NCI-H146 (cell line): ENCODE measurements around the gene DCAF15.
"Not testable (repeated sequence)": the region's sequence is repeated elsewhere in the genome, so short reads cannot be mapped to it uniquely, and the experiment has no call there.

ENCODE experiments used
- DNase-seq: peaks from one replicate; lab custom pipeline; 2025; lab: John Stamatoyannopoulos, UW

The DCAF15 gene

DNA sequence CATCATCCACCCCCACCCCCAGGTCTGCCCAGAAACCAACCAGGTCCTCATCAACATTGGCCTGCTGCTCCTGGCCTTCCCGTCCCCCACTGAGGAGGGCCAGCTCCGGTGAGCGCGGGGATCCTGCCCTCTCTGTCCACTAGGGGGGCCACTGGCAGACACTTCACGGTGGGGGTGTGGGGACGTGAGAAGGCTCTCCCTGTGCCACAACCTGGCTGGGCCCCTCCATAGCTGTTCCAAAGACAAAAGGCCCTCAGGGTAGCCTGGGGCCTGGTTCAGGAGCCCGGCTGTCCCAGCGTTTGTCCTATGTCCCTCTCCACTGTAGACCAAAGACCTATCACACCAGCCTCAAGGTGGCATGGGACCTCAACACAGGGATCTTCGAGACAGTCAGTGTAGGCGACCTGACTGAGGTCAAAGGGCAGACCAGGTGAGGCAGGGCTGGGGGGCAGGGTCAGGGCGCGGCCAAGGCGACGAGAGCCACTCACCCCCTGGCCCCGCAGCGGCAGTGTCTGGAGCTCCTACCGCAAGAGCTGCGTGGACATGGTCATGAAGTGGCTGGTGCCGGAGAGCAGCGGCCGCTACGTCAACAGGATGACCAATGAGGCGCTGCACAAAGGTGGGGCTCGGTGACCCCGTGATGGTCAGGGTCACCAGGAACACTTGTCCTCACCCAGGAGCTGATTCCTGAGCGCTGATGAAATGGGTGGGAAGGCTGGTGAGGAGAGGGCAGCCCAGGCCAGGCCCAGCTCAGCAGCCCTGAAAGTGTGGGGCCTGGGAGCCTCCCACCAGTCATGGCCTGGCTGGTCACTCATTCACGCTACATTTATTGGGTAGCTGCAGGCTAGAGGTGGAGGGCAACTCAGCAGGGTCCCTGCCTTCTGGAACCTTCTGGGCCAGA, 7.9 kb downstream of the DCAF15 start:
- DNase-seq = no peak

DNA sequence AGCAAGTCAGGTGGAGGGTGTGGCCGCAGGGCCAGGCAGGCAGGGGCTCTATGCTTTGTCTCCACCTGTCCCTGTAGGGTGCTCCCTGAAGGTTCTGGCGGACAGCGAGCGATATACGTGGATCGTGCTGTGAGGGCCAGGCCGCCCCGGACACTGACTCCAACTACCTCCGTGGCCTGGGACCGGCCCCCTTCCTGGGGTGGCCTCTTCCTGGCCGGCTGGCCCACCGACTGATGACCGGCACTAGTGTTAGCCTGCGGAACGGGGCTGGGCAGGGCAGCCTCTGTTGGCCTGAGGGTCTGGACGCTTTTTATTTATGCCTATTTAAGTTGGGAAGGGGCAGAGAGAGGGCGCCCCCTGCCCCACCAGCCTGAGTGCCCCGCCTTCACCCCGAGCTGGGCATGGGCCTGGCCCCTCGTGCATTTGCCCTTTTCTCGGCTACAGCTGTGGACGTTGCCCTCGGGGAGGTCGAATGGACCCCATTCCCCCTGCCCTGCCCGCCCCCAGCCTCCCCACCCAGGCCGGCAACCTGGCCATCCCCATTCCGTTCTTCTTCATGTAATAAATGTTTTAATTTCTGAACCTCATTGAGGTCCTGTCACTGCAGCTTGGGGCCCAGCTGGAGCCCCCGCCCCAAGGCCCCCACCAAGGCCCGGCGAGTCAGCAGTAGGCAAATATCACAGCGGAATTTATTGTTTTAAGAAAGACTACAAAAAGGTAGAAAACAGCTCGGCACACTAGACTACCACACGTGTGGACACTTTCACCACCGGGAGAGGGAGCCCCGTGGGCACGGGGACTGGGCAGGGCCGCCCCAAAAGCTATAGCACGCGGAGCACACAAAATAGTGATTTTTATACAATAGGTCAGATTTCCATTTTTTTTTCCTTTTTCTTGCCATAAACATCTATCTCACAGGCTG, 8.8 kb downstream of the DCAF15 start:
- no peak for DNase-seq

DNA sequence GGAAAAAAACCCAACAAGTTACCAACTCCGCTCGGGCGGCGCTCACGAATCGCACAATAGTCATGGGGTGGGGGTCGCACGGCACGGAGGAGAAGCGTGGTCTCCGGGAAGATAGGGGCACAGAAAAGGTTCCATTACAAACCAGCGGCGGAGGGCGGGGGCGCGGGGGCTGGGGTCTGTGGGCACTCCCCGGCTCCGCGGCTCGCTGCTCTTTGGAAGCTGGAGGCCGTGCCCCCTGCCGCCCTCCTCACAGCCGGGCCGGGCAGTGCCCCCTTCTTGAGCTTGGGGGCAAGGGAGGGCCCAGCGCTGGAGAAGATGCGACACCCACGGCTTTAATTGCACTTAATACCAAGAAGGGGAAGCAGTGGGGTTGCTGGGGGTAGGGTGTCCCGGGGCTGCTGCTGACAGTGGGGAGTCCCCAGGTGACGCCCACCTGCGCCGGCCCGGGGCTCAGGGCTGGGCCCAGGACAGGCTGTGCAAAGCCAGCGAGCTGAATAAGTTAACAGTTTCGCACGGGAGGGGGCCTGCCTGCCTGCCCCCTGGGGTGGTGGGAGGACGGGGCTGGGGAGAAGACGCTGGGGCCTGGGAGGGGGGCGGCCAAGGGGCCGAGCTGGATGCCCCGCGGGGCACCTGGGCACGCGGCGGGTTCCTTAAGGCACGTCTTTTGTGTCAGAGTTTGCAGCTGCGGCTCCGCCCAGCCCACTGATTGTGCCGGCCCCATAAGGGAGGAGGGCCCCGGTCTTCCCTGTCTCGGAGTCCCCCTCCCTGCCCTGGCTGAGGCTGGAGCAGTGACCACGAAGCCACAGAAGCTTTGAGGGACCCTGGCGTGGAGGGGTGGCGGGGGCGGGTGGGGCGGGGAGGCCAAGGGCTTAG, 9.8 kb downstream of the DCAF15 start:
- no peak for DNase-seq

DNA sequence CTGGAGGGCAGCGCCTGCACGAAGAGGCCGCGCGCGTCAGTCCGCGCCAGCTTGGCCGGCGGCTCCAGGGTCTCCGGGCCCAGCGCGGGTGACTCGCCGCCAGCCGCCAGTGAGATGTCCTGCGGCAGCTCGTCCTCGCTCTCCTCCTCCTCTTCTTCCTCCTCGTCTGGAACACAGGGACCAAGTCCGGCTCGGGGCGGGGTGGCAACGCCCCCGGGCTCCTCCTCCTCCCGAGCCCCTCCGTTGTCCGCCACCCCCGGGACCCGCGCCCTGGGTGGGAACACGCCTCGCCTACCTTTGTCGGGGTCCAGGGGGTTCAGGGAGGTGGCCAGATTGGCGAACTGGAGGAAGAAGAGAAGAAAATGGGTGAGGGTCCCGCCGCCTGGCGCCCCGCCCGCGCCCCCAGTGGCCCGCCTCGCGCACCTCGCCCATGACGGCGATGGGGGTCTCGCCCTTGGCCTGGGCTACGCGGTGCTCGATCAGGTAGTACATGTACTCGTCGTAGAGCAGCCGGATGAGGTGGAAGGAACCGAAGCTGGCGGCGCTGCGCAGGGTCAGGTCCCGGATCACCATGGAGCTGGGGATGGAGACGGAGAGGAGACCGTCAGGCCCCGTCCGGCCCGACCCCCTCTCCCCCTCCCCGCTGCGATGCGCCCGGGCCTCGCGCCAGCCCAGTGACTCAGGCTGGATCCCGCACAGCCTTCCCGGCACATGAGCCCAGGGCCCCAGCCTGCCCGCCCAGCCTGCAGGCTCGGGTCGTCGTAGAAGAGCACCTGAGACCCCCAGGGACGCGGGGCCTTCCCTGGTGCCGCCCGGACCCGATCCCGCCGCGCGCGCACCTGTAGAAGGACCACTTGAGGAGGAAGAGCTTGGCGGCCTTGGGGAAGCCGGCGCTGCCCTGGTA, 10.6 kb downstream of the DCAF15 start:
- no peak for DNase-seq

DNA sequence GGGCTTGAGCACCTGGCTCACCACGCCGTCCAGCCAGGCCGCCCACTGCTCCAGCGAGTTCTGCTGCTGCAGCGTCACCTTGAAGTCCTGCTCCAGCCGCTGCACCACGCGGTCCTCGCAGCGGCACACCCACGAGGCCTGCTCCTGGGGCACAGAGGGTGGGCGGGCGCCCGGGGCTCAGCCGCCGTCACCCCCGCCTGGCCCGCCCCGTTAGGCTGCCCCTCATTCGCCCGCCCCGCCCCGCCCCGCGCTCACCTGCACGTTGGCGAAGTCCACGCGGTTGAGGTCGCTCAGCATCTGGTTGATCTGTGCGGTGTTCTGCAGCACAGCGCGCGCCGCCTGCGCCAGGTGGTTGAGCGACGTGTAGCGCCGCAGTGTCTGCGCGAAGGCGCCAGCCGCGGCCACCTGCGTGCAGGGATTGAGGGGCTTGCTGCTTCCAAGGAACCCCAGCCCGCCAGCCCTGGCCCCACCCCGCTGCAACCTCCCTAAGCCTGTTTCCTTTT, 11.3 kb downstream of the DCAF15 start:
- no peak for DNase-seq

DNA sequence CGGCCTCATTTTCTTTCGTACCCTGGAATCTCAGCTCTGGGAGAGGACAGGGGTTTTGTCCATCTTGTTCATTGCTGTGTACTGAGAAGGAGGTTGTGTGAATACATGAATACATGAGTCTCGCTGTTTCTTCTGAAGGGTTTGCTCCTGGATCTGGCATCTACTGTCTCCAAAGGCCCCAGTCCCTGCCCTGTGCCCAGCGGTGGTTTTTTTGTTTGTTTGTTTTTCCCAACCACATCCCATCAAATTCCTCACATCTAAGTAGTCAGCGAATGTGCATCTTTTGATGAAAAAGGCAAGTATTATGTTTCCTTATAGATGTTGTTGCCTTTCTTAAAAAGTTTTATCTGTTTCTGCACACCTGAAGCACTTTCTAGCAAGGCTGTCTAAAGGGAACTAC, 12.5 kb downstream of the DCAF15 start:
- DNase-seq = no peak

DNA sequence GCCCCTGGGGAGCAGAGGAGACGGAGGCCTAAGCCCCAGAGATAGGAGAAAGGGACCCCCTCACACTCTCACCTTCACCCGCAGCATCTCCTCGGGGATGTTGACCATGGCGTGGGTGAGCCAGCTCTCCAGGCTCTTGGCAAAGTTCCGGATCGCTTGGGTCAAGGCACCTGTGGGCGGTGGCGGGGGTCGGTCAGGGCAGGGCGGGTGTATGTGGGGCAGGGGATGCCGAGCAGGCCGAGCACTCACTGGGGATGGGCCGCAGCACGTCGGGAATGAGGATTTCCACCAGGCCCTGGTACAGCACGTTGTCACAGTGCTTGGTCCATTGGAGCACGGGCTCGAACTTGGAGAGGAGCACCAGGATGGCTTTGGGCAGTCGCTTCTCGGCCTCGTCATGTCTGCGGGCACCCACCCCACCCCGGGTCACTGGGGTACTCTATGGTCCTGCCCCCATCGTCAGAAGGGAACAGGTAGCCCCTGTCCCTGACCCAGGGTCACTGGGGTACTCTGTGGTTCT, 13.1 kb downstream of the DCAF15 start:
- DNase-seq = no peak

DNA sequence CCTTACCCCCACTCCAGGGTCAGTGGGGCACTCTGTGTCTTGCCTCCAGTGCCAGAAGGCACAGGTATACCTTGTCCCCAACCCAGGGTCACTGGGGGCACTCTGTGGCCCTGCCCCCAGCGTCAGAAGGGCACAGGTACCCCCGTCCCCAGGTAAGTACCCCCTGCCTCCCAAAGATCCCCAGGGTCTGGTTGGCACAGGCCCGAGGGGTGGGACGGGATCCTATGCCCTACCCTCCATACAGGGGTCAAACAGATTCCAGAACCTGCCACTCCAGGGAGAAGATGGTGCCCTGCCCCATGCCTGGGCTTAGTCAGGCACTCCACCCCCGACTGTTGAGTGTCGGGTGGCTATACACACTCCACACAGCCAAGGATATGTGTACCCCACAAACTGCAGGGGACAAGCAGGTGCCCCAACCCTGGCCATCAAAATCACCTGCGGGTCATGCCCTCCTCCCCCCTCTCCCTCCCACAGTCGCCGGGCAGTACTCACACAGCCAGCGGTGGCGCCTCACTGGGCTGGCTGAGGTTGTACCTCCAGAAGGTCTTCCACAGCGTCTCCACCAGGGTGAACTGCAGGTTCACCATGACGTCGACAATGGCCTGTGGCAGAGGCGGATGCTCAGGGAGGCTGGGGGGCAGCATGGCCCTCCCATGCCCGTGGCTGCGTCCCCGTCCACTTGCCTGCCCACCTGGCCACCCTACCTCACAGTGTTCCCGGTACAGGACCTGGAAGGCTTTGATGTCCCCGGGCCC, 13.8 kb downstream of the DCAF15 start:
- DNase-seq = no peak

DNA sequence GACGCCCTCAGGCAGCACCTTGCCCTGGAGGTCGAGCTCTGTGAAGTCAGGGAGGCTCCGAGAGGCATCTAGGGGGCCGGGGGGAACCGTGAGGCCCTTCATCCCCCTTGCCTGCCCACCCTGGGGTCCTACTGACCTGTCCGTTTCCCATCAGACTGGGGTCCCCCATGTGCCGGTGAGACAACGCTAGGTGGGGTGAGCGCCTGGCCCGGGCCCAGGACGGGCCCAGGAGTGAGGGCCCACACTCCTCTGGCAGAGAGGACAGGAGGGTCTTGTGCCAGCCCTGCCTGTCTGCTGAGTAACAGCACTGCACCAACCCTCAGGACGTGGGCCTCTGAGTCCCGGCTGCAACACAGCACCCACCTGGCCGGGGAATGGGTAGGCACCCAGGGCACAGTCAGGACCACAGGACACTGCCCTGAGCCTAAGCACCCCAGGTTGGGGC, 14.4 kb downstream of the DCAF15 start:
- DNase-seq = no peak

DNA sequence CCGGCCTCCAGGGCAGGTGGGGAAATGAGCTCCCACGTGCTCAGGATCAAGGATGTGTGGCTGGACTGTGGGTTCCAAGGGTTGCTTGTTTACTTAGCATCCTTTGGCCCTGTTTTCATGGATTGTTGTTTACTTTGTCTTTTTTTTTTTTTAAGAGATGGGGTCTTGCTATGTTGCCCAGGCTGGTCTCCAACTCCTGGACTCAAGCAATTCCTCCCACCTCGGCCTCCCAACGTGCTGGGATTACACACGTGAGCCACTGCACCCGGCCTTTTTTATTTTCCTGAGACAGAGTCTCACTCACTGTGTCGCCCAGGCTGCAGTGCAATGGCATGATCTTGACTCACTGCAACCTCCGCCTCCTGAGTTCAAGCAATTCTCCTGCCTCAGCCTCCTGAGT, 14.9 kb downstream of the DCAF15 start:
- not testable (repeated sequence) for DNase-seq

DNA sequence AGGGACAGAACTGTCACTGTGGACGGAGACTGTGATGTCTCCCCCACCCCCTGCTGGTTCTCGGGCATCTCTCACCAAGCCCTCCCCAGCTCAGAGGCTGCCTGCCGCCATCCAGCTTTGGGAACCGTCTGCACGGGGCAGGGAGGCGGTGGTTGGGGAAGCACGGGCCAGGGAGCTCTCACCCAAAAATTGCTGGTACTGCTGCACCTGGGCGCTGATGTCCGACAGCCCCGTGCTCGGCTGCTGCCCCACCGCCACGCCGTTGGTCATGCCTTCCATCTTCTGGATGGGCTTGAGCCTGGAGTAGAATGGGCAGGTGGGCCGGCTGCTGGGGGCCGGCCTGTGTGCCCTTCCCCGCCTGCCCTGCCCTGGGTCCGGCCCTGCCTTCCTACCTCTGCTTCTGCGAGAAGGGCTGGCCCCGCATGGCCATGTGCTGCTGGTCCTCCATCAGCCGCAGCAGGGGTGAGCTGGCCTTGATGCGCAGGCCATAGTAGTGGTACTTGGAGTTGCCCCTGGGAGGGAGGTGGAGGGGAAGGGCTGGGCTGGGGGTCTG, 16.1 kb downstream of the DCAF15 start:
- DNase-seq = no peak

DNA sequence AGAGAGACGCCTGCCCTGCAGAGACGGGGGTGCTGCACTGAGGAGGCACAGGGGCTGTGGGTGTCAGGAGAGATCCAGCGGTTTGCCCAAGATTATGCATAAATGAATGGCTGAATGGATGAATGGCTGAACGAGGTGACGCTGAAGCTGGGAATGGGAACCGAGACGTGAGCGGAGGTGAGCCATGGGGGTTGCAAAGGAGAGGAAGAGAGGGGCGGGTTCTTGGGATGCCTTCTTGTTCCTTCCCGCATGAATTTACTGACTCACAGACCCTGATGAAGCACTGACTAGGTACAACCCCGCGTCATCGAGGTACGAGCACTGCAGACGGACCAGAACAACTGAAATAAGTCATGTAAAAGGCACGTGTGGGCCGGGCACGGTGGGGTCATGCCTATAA, 16.7 kb downstream of the DCAF15 start:
- DNase-seq = no peak

DNA sequence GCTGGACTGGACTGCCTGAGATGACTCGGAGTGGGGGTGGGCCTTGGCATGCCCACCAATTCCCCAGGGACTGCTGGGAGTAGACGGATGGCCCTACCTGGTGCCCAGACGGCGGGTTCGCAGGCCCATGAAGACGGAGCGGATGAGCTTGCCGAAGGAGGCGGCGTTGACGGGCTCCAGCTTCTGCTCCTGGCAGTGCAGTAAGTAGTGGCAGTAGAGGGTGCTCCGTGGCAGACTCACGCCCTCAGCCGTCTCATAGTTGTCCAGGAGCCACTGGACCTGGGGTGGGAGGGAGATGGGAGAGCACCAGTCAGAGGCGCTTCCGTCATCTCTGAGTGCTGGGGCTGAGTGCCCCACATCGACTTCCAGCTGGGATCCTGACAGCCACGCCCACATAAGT, 17.6 kb downstream of the DCAF15 start:
- no peak for DNase-seq

DNA sequence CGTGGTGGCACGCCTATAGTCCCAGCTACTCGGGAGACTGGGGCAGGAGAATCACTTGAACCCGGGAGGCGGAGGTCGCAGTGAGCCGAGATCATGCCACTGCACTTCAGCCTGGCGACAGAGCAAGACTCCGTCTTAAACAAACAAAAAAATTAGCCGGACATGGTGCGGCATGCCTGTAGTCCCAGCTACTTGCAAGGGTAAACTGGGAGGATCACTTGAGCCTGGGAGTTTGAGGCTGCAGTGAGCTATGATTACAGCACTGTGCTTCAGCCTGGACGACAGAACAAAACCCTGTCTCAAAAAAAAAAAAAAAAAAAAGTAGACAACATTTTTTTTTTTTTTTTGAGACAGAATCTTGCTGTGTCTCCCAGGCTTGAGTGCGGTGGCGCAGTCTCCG, 19.6 kb downstream of the DCAF15 start:
- DNase-seq = not testable (repeated sequence)

DNA sequence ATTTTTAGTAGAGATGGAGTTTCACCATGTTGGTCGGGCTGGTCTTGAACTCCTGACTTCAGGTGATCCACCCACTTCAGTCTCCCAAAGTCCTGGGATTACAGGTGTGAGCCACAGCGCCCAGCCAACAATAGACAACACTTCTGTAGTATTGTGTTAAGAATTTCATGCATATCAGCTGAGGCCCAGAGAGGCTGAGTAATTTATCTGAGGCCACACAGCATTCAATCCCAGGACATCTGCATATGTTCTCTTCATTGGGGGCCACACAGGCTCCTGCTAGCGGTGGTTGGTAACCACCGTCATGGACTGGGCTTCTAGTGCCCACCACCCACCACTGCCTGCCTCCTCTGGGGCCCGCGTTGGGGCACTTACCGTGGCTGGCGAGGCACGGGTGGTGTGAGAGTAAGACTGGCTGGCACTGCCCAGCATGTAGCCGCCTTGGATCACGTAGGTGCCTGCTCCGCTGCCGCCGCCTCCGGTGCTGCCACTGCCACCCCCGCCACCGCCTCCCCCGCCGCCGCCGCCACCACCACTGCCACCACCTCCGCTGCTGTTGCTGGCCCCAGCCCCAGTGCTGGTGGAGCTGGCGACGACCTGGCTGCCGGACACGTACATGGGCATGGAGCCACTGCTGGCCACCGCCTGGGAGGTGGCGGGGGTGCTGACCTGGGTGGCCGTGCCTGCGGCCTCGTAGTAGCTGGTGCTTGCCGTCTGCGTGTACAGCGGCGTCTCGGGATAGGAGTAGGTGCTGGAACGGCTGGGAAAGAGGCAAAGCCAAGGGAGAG, 20.3 kb downstream of the DCAF15 start:
- no peak for DNase-seq

DNA sequence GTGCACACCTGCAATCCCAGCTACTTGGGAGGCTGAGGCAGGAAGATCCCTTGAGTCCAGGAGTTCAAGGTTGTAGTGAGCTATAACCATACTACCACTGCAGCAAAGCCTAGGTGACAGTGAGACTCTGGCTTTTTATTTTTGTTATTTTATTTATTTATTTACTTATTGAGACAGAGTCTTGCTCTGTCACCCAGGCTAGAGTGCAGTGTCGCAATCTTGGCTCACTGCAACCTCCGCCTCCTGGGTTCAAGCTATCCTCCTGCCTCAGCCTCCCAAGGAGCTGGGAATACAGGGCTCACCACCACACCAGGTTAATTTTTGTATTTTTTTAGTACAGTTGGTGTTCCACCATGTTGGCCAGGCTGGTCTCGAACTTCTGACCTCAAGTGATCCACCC, 21.2 kb downstream of the DCAF15 start:
- not testable (repeated sequence) for DNase-seq

DNA sequence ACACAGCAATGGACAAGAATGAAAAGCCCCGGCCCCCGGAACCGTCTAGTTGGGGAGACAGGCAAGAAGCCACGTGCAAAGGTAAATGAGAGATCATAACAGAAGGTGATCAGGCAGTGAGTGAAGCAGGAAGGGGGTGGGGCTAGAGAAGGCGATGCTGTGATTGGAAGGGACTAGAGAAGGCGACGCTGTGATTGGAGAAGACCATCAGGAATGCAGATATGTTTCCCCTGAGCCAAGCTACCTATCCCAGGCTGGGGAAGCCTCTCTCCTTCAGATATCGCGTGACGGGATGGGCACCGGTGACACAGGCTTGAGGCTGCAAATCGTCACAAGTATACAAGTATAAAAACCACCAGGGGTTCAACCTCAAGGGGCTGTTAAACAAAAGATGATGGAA, 21.8 kb downstream of the DCAF15 start:
- DNase-seq = peak; percentile 38

DNA sequence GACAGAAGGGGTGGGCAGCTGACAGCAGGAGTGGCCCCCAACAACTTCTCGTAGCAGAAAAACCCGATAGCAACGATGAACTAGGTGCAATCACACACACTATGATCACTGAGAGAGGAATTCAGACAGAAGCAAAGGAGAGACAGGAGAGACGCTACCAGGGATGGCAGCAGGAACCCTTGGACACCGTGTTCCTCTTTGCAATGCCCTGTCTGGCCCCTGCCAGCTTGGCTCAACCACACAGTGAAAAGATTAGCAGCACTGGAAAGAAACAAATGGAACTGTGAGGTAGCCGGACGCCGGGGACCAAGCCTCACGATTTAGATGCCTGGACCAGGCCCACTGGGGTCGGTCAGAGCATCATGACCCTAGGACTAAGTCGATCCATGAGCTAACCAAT, 23.6 kb downstream of the DCAF15 start:
- DNase-seq = no peak

DNA sequence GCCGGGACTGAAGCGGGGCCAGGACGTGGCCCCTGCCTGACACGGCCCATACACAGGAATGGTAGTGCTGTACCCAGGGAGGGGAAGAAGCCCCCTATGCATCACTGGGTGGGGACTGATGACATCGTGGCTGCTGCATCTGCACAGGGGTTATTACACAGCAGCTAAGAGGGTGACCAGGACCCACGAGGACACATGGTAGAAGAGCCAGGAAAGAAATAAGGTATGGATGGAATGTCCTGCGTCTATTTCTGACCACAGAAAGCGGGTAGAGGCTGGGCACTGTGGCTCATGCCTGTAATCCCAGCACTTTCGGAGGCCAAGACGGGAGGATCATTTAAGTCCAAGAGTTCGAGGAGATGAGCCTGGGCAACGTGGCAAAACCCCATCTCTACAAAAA, 24.1 kb downstream of the DCAF15 start:
- DNase-seq = no peak
